Bronchial epithelial cell (primary cell): ENCODE data around the gene SLC37A2. TPM values are rescaled to one million over a fixed set of nuclear protein-coding genes. Genes with fewer than 3 reads are reported as not detected.
A peak's percentile ranks its signal among the peaks of the same experiment; 100 is the strongest.

Source experiments
- DNase-seq: peaks from one replicate; pipeline ENCODE4 v3.0.0-alpha.2; 2010; ENCODE audit warnings: low read depth
- FAIRE-seq: peaks from 2 replicates; lab custom pipeline; 2011; peaks lifted over from hg19 to GRCh38; lab: Jason Lieb, UNC
- H3K27me3 ChIP-seq: 2 replicates; pipeline ENCODE4 v1.5.1; 2011; ENCODE audit warnings: low read length; ENCODE audit not compliant: control insufficient read depth, insufficient read depth
- H3K36me3 ChIP-seq: 2 replicates; pipeline ENCODE4 v1.5.1; 2011; ENCODE audit warnings: low read length; ENCODE audit not compliant: control insufficient read depth, insufficient read depth
- H3K4me3 ChIP-seq: 2 replicates; pipeline ENCODE4 v1.5.1; 2011; ENCODE audit warnings: mild to moderate bottlenecking, low read depth, low read length, control low read depth
- total RNA-seq: library from RNA; depleted of rRNA; stranded (reverse); fragments of >200 nt; gene quantifications from 2 replicates; pipeline ENCODE4 v1.2.1, GENCODE V29; 2014
- TF ChIP-seq, protein P1 (sequence below): IDR thresholded peaks from 2 replicates; pipeline ENCODE4 v1.5.1; 2011; ENCODE audit warnings: mild to moderate bottlenecking, moderate library complexity, low read length, control low read depth, inconsistent platforms; ENCODE audit not compliant: insufficient read depth, severe bottlenecking

SLC37A2 gene
- total RNA-seq, 1 donor from 2014 or later: 25.5 TPM

GRCh38 chr11:125056931-125057692 lies 6.0 kb upstream of the SLC37A2 start:
- no peak for DNase-seq
- no peaks in the 10 kb centered on the region for H3K27me3 ChIP-seq
- no peak for FAIRE-seq
- TF ChIP-seq, protein P1, sequence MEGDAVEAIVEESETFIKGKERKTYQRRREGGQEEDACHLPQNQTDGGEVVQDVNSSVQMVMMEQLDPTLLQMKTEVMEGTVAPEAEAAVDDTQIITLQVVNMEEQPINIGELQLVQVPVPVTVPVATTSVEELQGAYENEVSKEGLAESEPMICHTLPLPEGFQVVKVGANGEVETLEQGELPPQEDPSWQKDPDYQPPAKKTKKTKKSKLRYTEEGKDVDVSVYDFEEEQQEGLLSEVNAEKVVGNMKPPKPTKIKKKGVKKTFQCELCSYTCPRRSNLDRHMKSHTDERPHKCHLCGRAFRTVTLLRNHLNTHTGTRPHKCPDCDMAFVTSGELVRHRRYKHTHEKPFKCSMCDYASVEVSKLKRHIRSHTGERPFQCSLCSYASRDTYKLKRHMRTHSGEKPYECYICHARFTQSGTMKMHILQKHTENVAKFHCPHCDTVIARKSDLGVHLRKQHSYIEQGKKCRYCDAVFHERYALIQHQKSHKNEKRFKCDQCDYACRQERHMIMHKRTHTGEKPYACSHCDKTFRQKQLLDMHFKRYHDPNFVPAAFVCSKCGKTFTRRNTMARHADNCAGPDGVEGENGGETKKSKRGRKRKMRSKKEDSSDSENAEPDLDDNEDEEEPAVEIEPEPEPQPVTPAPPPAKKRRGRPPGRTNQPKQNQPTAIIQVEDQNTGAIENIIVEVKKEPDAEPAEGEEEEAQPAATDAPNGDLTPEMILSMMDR: no peak
- no peaks in the 10 kb centered on the region for H3K36me3 ChIP-seq
- no peak overlapping the region for H3K4me3 ChIP-seq

DNA sequence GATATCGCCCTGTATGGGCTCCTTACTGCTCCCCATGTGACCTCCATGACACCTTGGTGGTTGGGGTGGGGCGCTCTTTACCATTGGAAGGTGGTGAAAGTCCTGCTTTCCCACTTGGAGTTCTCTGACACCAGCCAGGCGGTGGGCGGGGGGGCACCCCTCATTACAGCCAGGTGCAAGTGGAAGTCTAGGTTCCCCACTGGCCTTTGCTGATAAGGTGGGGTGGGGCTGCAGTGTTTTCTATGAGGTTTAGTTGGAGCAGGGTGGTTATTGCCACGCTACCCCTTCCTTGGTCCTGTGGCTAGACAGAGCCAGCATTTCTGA lies 5.5 kb upstream of the SLC37A2 start:
- H3K27me3 ChIP-seq: no peaks in the 10 kb centered on the region
- H3K36me3 ChIP-seq: no peaks in the 10 kb centered on the region
- TF ChIP-seq, protein P1: no peak
- no peak for DNase-seq
- H3K4me3 ChIP-seq: no peak overlapping the region
- no peak for FAIRE-seq

DNA sequence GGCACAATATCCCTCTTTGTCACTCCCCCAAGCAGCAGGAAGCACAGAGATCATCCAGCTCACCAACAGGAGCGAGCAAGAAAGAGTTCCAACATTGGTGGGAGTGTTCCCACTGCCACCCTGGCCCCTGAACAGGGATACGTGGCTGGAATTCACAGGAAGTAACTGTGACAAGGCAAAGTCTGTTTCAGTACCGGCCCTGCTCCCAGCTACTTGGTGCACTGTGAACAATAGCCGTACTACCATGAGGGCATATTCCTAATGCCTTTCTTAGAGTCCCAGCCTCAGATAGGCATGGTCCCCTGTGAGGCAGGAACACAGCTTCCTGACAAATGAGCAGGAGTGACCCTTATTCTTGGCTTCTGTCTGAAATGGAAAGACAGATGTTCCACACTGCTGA lies 1.8 kb upstream of the SLC37A2 start:
- FAIRE-seq (peak; percentile 7), DNase-seq (no peak)
- H3K27me3 ChIP-seq: no peaks in the 10 kb centered on the region
- H3K36me3 ChIP-seq: no peaks in the 10 kb centered on the region
- no peak overlapping the region for H3K4me3 ChIP-seq
- TF ChIP-seq, protein P1: no peak

GRCh38 chr11:125062218-125062930 lies 731 bp upstream of the SLC37A2 start:
- no peaks in the 10 kb centered on the region for H3K36me3 ChIP-seq
- no peak for FAIRE-seq

DNA sequence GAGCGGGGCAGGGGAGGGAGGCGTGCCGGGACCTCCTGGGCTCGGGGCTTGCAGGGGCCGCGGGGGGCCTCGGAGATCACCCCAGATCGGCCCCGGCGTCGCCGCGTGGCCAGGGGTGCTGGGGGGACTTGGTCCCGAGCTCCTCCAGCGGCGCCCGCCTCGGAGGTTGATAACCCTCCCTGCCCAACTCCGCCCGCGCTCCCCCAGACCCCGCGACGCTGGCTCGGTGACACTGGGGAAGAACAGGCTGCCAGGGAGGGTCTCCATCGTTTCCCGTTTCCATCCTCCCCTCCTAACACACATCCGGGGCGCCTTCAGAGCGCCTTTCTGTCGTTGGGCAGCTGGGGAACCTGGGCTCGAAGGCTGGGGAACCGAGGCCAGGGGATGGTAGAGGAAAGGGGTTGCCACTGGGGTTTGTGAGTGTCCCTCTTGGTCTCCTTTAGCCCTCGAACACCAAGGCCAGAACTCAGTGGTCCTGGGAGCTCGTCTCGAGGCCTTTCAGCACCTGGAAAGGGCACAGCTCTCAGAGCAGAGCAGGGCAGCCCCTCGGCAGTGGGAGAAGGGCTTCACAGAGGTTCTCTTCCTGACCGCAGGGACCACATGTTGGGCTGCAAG lies 431 bp downstream of the SLC37A2 start:
- FAIRE-seq: no peak

More at GRCh38 chr11:125062218-125062930, 731 bp upstream of the SLC37A2 start:
- TF ChIP-seq, protein P1: no peak
- DNase-seq: no peak
- Histone ChIP-seq H3K4me3 (peak overlapping the region; percentile 72), H3K27me3 (no peaks in the 10 kb centered on the region)

More for the DNA sequence above, 431 bp downstream of the SLC37A2 start:
- no peaks in the 10 kb centered on the region for H3K36me3 ChIP-seq
- no peak for DNase-seq
- no peaks in the 10 kb centered on the region for H3K27me3 ChIP-seq
- TF ChIP-seq, protein P1: no peak
- peak overlapping the region; percentile 72 for H3K4me3 ChIP-seq
